Kidney capillary endothelial cell (primary cell): Measurements from ENCODE around the gene ZFPL1.

Experiments used
- DNase-seq: peaks from one replicate; pipeline ENCODE4 v3.0.0-alpha.2; 2018; ENCODE audit warnings: low spot score

Gene ZFPL1

GRCh38 chr11:65095974-65096806 lies 12.2 kb downstream of the ZFPL1 start, which contains the start of gene VPS51:
Gene VPS51 (plus strand): TSS chr11:65096214. CDS start chr11:65096251, 37 bp downstream.
- peak; percentile 79 for DNase-seq

GRCh38 chr11:65096926-65097325 lies 12.9 kb downstream of the ZFPL1 start:
- no peak for DNase-seq

- DNase-seq: no peak
Observed at GRCh38 chr11:65100674-65101350, 16.8 kb downstream of the ZFPL1 start.

GRCh38 chr11:65102142-65103095 lies 18.4 kb downstream of the ZFPL1 start:
- DNase-seq: no peak

GRCh38 chr11:65103476-65103875 lies 19.5 kb downstream of the ZFPL1 start:
- DNase-seq: no peak

- no peak for DNase-seq
Observed at GRCh38 chr11:65104628-65105027, 20.6 kb downstream of the ZFPL1 start.

- no peak for DNase-seq
Observed at GRCh38 chr11:65107078-65107477, 23.1 kb downstream of the ZFPL1 start.

GRCh38 chr11:65107751-65108468 lies 23.9 kb downstream of the ZFPL1 start:
- no peak for DNase-seq

GRCh38 chr11:65108469-65109123 lies 24.6 kb downstream of the ZFPL1 start:
- no peak for DNase-seq

- DNase-seq: no peak
Observed at GRCh38 chr11:65109231-65110198, 25.5 kb downstream of the ZFPL1 start.

GRCh38 chr11:65110354-65110861 lies 26.4 kb downstream of the ZFPL1 start:
- peak; percentile 71 for DNase-seq

- no peak for DNase-seq
Observed at GRCh38 chr11:65111159-65111743, 27.2 kb downstream of the ZFPL1 start.

GRCh38 chr11:65111744-65112545 lies 27.9 kb downstream of the ZFPL1 start, which contains the start of gene TM7SF2:
Gene TM7SF2 (plus strand): TSS chr11:65111872. CDS start chr11:65112016, 144 bp downstream.
- DNase-seq: peak; percentile 87

GRCh38 chr11:65112546-65113360 lies 28.7 kb downstream of the ZFPL1 start:
- DNase-seq: no peak

- DNase-seq: no peak
Observed at GRCh38 chr11:65113361-65113756, 29.3 kb downstream of the ZFPL1 start.

GRCh38 chr11:65113839-65114238 lies 29.8 kb downstream of the ZFPL1 start:
- DNase-seq: no peak

GRCh38 chr11:65114538-65115171 lies 30.6 kb downstream of the ZFPL1 start:
- DNase-seq: no peak
